A172 (cell line): ENCODE measurements around the gene VRK1. TPM values are rescaled to one million over a fixed set of nuclear protein-coding genes. Genes with fewer than 3 reads are reported as not detected.
A peak's percentile ranks its signal among the peaks of the same experiment; 100 is the strongest.
"Not testable (repeated sequence)": the region's sequence is repeated elsewhere in the genome, so short reads cannot be mapped to it uniquely, and the experiment has no call there.

Experiments used
- DNase-seq: peaks from one replicate; pipeline ENCODE4 v3.0.0-alpha.2; 2015; ENCODE audit warnings: low spot score
- total RNA-seq: library from RNA; depleted of rRNA; stranded (reverse); fragments of >200 nt; shearing (Covaris generic); gene quantifications from 2 replicates; pipeline ENCODE4 v1.2.3, GENCODE V29; 2014; rRNA removed

Gene VRK1
- 53.2 and 77.2 TPM in 2 replicates for total RNA-seq

- peak; percentile 80 for DNase-seq
Measured at GRCh38 chr14:96796851-96797581, at the start of gene VRK1. VRK1 (plus strand) TSS chr14:96797382; CDS start chr14:96833472, 36,090 bp downstream.

DNA sequence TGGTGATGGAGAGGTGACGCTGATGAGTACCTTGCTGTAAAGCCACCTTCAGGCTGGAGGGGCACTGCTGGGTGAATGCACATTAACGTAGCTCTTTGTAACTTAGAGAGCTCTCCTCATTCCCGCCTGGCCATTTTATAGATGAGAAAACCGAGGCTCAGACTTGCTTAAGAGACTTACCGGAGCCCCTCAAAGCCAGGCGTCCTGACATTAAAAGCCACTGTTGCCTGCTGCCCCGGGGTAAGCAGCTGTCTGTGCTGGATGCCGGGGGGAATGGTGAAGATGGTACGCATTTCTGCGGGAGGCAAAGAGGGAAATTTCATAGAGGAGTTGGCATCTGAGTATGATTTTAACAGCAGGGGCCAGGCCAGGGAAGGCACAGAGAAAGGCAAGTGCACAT is 49.6 kb upstream of the VRK1 start:
- DNase-seq = no peak

GRCh38 chr14:96748362-96748761 is 48.8 kb upstream of the VRK1 start:
- no peak for DNase-seq

GRCh38 chr14:96751505-96751904 is 45.7 kb upstream of the VRK1 start:
- no peak for DNase-seq

- DNase-seq = no peak
Measured at GRCh38 chr14:96752125-96752524, 45.1 kb upstream of the VRK1 start.

DNA sequence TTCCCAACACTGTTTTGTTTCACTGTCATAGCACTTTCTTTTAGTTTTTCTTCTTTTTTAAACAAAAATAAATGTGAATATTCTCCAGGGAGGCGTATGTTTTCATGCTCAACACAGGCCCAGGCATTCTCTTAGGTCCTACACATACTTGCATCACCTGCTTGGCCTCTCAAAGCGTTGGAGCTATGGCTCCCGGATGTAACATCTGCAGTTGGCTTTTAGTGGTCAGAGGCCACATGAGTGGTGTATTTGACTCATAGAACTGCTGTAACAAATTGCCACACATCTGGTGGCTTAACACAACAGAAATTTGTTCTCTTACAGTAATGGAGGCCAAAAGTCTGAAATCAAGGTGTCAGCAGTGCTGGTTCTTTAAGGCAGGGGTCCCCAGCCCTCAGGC is 44.6 kb upstream of the VRK1 start:
- no peak for DNase-seq

GRCh38 chr14:96754162-96754844 is 42.9 kb upstream of the VRK1 start:
- no peak for DNase-seq

DNA sequence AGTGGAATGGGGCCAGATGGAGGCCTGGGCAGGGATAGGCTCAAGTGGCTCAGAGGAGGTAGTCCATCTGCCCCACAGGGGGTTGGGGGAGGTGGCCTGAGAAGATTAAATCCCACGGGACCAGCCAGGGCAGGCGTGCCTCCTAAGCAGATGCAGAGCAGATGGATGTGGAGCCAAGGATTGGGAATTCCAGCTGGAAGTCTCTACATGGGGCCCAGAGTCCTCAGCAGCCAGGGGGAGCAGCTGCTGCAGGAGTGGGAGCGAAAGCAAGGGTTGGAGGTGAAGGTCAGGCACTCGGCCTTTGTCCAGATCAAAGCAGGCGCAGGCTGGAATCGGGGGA is 42.4 kb upstream of the VRK1 start:
- no peak for DNase-seq

GRCh38 chr14:96756745-96757144 is 40.4 kb upstream of the VRK1 start:
- DNase-seq = no peak

DNA sequence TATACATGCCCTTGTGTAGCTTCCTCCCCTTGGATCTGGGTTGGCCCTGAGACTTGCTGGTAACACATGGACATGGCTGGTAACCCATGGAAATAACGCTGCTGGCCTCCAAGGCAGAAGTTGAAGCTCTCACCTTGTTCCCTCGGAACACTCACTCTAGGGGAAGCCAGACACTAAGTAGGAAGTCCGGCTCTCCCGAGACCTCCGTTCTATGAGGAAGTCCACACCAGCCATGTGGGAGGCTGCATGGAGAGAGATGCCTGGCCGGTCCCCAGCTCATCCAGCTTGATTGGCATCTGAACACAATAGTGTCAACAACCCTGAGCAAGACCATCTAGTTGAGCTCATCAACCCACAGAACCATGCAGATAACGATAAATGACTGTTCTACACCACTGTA is 39.7 kb upstream of the VRK1 start:
- DNase-seq = no peak

DNA sequence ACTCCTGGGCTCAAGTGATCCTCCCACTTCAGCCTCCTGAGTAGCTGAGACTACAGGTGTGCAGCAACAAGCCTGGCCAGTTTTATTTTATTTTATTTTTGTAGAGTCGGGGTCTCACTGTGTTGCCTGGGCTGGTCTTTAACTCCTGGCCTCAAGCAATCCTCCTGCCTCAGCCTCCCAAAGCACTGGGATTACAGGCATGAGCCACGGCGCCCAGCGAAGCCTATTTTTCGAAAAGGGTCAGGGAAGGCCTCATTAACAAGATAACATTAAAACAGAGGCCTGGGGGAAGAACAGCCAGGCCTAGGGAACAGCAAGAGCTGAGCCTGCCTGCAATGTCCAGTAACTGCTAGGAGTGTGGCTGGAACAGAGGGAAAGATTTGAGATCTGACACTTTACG is 36.1 kb upstream of the VRK1 start:
- DNase-seq = no peak

DNA sequence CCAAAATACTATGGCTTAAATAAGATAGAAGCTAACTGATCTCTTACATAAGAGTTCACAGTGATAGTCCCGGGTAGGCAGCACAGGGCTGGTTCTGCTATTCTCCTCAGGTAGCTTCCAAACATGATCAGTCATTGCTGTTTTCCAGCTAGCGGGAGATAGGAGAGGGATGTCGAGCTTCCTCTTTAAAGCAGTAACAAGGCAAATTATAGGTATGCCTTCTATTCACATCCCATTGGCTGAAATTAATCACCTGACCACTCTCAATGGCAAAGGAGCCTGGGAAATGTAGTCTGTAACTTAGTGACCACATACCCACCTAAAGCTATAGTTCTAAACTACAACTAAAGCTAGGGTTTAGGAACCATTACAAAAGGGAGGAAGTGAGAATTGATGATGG is 34.5 kb upstream of the VRK1 start:
- peak; percentile 72 for DNase-seq

- no peak for DNase-seq
Measured at GRCh38 chr14:96764012-96764411, 33.2 kb upstream of the VRK1 start.

- not testable (repeated sequence) for DNase-seq
Measured at GRCh38 chr14:96765205-96765604, 32.0 kb upstream of the VRK1 start.

DNA sequence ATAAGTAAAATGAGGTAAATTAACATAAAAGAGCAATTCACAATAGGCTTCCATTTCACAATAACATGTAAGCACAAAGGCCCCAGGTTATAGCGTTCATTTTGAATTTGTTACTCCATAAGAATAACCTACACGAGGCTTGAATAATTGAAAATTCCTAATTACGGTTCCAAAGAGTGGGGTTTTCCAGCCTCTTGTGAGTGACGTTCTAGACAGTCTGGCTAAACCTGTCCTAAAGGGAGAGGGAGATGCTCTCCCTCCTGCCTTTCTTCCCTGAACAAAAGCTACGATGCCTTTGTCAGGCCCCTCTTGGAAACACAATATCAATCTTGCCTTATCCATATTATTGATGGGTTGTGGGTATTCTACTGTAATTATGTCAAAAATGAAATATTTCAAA is 24.3 kb upstream of the VRK1 start:
- DNase-seq = no peak

- DNase-seq = no peak
Measured at GRCh38 chr14:96776791-96777190, 20.4 kb upstream of the VRK1 start.

- DNase-seq = no peak
Measured at GRCh38 chr14:96780500-96780899, 16.7 kb upstream of the VRK1 start.

DNA sequence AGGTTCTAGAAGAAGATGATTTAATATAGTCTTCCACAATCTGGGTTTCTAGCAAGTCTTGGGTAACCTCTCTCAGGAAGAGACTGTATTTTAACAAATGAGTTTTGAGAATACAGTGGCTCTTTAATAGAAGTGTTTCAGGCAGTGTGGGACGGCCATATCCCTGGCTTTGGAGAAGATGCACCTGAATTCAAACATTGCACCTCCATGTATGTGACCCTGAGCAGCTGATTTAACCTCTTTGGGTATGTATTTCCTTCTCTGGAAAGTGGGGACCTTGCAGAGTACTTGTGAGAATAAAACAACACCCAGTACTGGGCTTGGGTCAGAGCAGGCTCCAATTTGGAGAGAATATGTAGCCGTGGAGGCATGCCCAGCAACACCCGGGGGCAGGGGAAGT is 15.8 kb upstream of the VRK1 start:
- DNase-seq = no peak

GRCh38 chr14:96782436-96782835 is 14.7 kb upstream of the VRK1 start:
- DNase-seq = no peak

DNA sequence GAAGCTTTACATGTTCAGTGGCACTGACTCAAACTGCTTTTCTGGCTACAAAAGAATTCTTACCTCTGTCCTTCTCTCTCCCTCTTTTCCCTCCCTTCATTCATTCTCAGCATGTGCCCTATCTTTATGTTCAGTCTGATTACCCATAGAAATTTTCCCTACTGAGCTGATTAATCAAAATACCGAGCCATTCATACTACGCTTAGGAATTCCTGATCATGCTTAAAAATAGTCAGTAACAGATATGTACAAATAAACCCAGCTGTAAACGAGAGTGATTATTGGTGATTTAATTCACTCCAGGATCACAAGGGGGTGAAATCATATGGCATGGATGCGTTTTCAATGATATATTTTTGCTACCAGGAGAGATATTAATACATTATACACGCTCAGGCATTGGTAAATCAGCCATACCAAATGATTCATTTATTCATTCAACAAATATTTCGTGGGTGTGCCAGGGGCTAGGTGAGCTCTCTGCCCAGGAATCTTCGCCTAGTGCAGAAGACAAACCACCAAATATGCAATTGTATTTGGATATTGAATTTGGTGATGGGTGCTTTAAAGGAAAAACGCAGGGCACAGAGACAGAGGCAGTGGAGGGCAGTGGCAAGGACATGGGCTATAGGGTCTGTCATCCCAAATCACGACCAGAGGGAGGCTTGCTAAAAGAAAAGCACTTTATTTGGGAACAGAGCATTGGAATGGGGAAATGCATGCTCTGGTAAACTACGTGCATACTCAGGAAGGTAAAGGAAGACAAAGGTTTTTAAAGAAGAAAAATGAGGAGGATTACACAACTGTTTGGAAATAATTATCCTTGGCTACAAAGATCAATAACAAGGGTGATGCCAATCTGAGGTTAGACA is 13.9 kb upstream of the VRK1 start:
- DNase-seq = no peak

DNA sequence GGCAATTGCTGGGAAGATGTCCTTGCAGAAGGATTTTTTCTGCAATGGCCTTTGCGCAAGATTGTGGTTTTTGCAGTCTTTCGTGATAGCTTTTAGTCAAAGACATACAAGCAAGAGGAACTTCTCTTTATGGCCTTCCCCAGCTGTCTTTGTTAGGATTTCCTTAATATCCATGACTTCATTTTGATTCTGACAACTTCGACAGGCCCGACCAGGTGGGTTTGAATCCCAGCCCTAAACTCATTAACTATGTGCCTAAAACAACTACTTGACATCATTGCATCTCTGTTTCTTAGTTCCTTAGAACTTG is 13.3 kb upstream of the VRK1 start:
- no peak for DNase-seq

DNA sequence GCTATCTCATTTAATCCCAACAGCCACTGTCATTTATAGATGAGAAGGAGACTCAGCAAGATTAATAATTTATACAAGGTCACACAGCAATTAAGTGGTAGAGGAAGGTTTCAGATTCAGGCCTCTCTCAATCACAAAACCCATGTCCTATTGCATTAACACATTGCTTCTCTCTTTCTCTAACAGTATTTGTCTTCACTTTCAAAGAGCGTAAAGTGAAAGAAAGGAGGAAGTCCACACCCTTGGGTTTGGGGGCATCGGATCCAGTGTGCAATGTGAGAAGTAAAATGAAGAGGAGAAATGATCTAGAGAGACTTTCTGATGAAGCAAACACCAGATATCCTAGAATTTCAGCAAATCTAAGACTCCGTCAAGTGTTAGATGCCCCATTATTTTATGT is 7.0 kb upstream of the VRK1 start:
- no peak for DNase-seq

- DNase-seq = no peak
Measured at GRCh38 chr14:96790706-96791105, 6.5 kb upstream of the VRK1 start.
